MM.1S (cell line): ENCODE data around the gene SNX1.

Experiments
- CTCF ChIP-seq: fragments of 300-600 bp; sonication (generic); IDR thresholded peaks from 2 replicates; pipeline ENCODE4 v1.5.1; 2016; ENCODE audit warnings: antibody characterized with exemption, low read length, mixed read lengths
- EZH2 ChIP-seq: fragments of 300-600 bp; sonication (generic); optimal IDR thresholded peaks from 2 replicates; pipeline ENCODE3; 2017; ENCODE audit warnings: low read depth, mild to moderate bottlenecking, antibody characterized with exemption, low read length, mixed read lengths

DNA sequence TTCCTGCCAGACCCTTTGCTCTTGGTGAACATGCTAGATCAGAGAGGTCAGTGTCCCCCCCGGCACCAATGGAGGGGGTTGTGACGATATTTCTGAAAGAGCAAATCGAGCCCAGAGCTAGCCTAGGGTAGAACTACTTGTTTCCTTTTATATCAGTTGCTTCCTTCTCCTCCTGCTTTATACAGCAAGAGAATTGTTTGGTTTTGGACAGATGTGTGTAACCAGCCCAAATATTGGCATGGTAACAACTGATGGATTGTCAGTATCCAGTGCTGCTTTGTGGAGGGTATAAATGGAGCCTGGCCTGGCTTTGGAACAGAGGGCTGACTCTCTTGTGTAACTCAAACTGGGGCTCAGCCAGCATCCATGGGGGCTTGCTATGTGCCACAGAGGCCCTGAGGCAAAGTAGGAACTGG lies 27.2 kb downstream of the SNX1 start:
- TF ChIP-seq CTCF = no peak
- TF ChIP-seq EZH2 = no peak
